GM19463 (cell line): ENCODE data around the gene SLC6A9.
A peak's percentile ranks its signal among the peaks of the same experiment; 100 is the strongest.

Experiments
- ATAC-seq: cut with Tn5 transposase; IDR thresholded peaks from one replicate; pipeline ENCODE4 v1.9.1; 2021; ENCODE audit warnings: mild to moderate bottlenecking, moderate library complexity; ENCODE audit not compliant: unreplicated experiment

SLC6A9 gene

DNA sequence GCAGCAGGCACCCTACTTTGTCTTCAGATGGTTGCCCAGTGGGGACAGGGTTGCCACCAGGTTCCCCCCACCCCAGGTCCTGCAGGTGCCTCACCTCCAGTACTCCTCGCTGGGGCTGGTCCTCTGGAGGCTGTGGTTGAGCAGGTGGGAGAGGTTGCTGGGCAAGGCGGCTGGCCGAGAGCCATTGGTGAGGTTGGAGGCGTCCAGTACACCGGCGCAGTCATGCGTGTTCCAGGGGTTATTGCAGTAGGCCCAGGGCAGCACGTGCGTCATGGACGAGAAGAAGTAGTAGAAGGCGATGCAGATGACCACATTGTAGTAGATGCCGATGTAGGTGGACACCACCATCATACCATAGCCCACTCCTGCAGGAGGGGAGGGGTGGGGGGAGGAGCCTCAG is 23.0 kb downstream of the SLC6A9 start:
- ATAC-seq: no peak

DNA sequence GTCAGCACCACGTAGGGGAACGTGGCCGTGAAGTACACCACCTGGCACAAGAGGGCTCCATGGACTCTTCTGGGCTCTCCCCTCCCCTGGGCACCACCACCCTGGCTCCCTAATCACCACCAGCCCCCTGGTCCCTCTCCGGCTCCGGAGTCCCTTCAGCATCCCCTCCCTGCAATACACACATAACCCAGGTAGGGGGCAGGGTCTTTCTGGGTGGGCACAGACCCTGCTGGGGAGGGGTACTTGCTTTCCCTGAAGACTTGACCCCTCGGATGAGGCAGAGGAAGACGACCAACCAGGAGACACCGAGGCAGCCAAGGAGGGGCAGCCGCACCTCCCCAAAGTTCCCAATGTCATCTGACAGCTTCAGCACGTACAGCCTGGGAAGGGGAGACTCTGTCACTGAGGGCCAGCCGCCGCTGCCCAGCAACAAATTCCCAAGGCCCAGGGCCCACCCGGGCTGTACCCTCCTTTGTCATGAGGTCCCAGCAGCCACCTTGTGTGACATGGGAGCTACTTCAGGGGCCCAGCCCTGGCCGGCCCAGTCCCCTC is 28.6 kb downstream of the SLC6A9 start:
- ATAC-seq: no peak

DNA sequence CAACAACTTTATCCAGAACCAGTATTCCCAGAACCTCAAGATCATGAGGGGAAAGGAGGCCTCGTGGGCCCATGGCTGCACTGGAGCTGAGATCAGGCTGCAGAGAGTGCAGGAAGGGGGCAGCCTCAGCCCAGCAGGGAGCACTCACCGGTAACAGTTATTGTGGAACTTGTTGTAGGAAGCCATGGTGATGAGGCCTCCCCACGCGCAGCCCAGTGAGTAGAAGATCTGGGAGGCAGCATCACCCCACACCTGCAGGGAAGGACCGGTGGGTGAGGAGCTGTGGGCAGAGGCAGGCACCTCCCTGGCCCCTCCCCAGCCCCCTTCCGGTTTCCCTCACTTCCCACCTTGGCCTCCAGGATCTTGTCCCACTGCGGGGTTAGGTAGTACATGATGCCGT is 29.1 kb downstream of the SLC6A9 start:
- no peak for ATAC-seq

DNA sequence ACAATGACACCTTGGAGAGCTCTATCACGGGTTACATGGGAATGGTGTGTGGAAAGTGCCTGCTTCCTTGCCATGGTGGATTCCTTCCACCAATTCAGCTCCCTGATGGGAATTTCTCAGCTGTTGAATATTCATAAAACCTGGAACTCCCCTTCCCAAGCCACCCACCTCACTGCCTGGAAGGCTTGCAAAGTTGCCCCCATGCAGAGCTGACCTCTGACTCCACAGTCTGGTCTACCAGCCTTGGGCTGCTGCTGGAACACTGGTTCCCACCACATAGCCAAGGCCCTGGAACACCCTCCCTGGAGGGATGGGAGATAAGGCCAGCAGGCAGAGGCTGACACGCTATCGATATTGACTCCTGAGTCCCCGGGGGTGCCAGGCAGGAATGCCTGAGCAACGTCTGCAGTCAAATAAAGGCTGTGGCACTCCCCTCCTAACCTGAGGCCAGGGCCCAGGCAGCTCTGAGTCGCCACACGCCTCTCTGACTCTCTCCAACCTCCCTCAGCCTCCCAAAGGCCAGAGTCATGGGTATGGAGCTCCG is 31.1 kb downstream of the SLC6A9 start:
- no peak for ATAC-seq

GRCh38 chr1:43999455-43999854 is 31.8 kb downstream of the SLC6A9 start:
- no peak for ATAC-seq

- no peak for ATAC-seq
Observed at GRCh38 chr1:43998000-43998378, 33.3 kb downstream of the SLC6A9 start.

GRCh38 chr1:43997295-43997999 is 33.8 kb downstream of the SLC6A9 start:
- ATAC-seq: no peak

DNA sequence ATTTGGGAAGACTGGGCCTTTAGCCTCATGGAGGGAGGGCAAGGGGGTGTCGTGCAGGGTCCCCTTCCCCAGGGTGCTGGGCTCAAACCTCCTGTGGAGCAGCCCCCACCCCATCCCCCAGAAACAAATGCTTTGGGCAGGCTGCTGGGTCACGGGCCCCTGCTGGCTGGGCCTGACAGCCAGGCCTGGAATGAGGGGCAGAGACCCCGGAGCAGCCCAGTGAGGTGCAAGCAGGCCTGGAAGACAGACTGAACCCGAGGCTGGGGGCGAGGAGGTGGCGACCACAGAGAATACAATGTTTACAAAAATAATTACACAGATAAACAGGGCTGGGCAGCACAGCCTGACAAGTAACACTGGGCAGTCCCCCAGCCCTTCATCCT is 34.5 kb downstream of the SLC6A9 start:
- ATAC-seq: no peak

GRCh38 chr1:43995984-43996732 is 35.1 kb downstream of the SLC6A9 start:
- ATAC-seq: no peak

DNA sequence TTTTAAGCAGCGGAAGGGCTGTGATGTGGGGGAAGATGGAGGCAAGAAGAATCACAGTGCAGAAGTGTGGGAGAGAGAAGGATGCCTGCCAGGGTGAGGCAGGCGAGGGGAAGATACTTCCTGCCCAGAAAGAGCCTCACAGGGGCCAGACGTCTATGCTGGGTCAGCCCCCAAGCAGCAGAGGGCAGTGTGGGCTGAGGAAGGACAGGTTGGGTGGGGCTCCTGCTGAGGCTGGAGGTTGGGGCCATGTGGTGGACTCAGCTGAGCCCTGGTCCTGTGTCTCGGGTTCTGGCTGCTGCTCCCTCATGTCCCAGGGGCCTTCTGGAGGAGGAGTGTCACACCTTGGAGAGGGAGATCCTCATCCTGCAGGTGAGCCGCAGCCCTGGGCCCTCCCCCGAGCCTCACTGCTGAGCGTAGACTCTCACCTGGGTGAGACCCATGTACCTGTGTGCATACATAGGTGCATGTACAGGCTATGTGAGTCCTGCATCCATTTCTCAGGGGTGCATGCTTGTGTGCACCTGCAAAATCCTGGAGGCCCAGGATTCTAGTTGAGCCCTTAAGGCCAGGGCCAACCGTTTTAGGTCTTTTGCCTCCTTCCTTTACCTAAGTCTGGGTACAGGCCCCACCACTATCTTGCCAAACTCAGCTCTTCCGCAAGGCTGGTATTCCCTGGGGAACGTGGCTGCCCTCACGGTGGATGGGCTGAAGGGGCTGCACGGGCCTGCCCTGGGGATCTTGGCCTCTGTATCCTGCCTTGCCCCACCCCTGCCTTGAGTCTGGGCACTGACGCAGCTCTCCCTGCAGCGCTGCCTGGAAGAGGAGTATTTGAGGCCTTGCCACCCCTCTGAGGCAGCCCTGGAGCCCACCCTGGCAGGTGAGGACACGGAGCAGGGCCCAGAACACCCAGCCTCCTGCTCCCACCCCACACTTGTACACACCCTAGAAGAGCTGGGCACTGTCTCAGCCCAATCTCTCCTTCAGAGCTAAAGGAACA is 36.2 kb downstream of the SLC6A9 start:
- ATAC-seq: no peak

GRCh38 chr1:43994071-43994470 is 37.2 kb downstream of the SLC6A9 start:
- ATAC-seq: no peak

GRCh38 chr1:43993206-43993914 is 37.9 kb downstream of the SLC6A9 start:
- ATAC-seq: no peak

- ATAC-seq: no peak
Observed at GRCh38 chr1:43992232-43992995, 38.8 kb downstream of the SLC6A9 start.

- ATAC-seq: peak; percentile 81
Observed at GRCh38 chr1:43991476-43992231, 39.6 kb downstream of the SLC6A9 start, which contains the start of gene CCDC24. TSS of gene CCDC24 (plus strand) at chr1:43991599. CDS start at chr1:43991879, 280 bp downstream.

DNA sequence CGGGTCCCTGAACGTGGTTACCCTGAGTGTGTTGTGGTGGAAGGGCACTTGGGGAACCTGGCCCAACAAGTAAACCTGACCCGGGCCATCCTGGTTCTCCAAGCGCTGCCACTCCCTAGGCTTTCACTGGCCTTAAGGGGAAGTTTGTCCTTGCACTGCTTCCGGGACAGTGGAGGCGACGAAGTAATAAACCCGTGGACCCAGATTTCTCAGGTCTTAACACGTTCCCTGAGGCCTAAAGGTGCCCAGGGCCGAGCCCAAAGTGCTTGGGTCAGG is 40.1 kb downstream of the SLC6A9 start:
- no peak for ATAC-seq

DNA sequence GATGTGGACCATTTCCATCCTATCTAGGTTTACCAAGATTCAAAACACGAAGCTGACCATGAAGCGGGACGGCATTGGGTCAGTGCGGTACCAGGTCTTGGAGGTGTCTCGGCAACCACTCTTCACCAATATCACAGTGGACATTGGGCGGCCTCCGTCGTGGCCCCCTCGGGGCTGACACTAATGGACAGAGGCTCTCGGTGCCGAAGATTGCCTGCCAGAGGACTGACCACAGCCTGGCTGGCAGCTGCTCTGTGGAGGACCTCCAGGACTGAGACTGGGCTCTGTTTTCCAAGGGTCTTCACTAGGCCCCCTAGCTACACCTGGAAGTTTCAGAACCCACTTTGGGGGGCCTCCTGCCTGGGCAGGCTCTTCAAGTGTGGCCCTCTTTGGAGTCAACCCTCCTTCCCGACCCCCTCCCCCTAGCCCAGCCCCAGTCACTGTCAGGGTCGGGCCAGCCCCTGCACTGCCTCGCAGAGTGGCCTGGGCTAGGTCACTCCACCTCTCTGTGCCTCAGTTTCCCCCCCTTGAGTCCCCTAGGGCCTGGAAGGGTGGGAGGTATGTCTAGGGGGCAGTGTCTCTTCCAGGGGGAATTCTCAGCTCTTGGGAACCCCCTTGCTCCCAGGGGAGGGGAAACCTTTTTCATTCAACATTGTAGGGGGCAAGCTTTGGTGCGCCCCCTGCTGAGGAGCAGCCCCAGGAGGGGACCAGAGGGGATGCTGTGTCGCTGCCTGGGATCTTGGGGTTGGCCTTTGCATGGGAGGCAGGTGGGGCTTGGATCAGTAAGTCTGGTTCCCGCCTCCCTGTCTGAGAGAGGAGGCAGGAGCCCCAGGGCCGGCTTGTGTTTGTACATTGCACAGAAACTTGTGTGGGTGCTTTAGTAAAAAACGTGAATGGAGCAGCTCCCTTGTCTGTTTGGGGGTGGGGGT is 40.7 kb downstream of the SLC6A9 start:
- no peak for ATAC-seq

- ATAC-seq: no peak
Observed at GRCh38 chr1:43987159-43987902, 43.9 kb downstream of the SLC6A9 start.
